Measurements from ENCODE around the gene MRE11.

GRCh38 chr11:94528551-94528950 is 34.9 kb upstream of the MRE11 start:
- no peak for TF ChIP-seq CTCF (tag by site-specific recombination; IDR thresholded peaks at IDR 0.05)
- TF ChIP-seq ZNF514 (tag by site-specific recombination; IDR thresholded peaks at IDR 0.05) = no peak
- TF ChIP-seq YY1 (tag by site-specific recombination; IDR thresholded peaks at IDR 0.05) = no peak
- no peak for TF ChIP-seq ZNF747 (tag by site-specific recombination; IDR thresholded peaks at IDR 0.05)
- no peak for TF ChIP-seq ZNF132 (tag by site-specific recombination; IDR thresholded peaks at IDR 0.05; ENCODE audit: borderline replicate concordance)
- no peak for TF ChIP-seq REST (tag by site-specific recombination; IDR thresholded peaks at IDR 0.05)
- no peak for TF ChIP-seq SALL2 (tag by site-specific recombination; IDR thresholded peaks at IDR 0.05; ENCODE audit: borderline replicate concordance)
- TF ChIP-seq ZNF214 (tag by site-specific recombination; IDR thresholded peaks at IDR 0.05; ENCODE audit: borderline replicate concordance) = no peak
- no peak for TF ChIP-seq ZNF280D (tag by site-specific recombination; IDR thresholded peaks at IDR 0.05)
- no peak for TF ChIP-seq MYNN (tag by site-specific recombination; IDR thresholded peaks at IDR 0.05; ENCODE audit: borderline replicate concordance)
- TF ChIP-seq BCL6B (tag by site-specific recombination; IDR thresholded peaks at IDR 0.05) = no peak
- TF ChIP-seq EGR2 (tag by site-specific recombination; IDR thresholded peaks at IDR 0.05; ENCODE audit: low read depth) = no peak
- TF ChIP-seq ZNF274 (IDR thresholded peaks at IDR 0.05; ENCODE audit: low read length) = no peak
- no peak for TF ChIP-seq ZNF274 (tag by site-specific recombination; IDR thresholded peaks at IDR 0.05; ENCODE audit: borderline replicate concordance)
- TF ChIP-seq BCL11B (tag by site-specific recombination; IDR thresholded peaks at IDR 0.05; ENCODE audit: low read depth) = no peak
